Astrocyte of the spinal cord (primary cell): ENCODE measurements around the gene IQCE.

Source experiments
- DNase-seq: peaks from one replicate; pipeline ENCODE4 v3.0.0; 2011; ENCODE audit warnings: low read depth, low spot score
- H3K4me3 ChIP-seq: 2 replicates; pipeline ENCODE4 v1.5.1; 2011; ENCODE audit warnings: low read depth, mild to moderate bottlenecking, low read length, moderate library complexity
- in situ Hi-C: cut with HindIII; loops from 2 replicates; pipeline ENCODE4 v1.10.0; 2017; ENCODE audit warnings: low sequenced_read_pairs
- TF ChIP-seq, protein P1 (sequence below): IDR thresholded peaks from 2 replicates; pipeline ENCODE4 v1.5.1; 2012; ENCODE audit warnings: low read depth, mild to moderate bottlenecking, low read length, inconsistent platforms

Gene IQCE

DNA sequence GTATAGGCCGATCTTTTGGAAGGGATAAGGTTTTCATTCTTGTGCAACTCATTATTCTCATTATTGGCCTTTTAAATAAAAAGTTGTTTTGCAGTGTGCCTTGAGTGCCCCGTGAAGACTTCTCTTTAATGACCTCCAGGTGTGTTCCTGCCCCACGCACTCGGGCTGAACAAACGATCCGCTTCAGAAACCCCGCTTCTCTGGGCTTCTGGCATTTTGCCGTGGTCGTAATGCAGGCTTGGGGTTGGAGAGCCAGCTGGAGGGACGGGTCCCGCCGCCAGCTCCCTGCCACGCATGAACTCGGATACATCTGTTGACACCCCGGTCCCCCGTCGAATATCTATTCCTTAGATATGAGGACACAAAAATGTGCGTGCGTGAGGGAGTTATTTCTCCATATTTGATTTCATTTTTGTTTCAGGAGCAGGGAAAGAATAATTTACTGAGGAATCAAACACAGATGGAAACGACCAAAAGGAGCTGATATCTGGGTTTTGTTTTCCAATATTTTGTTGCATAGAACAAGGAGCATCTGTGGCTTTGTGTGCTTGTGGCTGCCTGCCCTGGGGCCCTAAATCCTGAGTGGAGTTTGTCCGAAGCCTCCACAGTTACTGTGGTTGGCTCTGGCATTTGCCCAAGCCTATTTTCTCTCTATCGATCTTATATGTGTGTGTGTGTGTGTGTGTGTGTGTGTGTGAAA is 56.0 kb downstream of the IQCE start:
- H3K4me3 ChIP-seq = no peak overlapping the region
- in situ Hi-C loops = no loop called here
- DNase-seq = no peak

DNA sequence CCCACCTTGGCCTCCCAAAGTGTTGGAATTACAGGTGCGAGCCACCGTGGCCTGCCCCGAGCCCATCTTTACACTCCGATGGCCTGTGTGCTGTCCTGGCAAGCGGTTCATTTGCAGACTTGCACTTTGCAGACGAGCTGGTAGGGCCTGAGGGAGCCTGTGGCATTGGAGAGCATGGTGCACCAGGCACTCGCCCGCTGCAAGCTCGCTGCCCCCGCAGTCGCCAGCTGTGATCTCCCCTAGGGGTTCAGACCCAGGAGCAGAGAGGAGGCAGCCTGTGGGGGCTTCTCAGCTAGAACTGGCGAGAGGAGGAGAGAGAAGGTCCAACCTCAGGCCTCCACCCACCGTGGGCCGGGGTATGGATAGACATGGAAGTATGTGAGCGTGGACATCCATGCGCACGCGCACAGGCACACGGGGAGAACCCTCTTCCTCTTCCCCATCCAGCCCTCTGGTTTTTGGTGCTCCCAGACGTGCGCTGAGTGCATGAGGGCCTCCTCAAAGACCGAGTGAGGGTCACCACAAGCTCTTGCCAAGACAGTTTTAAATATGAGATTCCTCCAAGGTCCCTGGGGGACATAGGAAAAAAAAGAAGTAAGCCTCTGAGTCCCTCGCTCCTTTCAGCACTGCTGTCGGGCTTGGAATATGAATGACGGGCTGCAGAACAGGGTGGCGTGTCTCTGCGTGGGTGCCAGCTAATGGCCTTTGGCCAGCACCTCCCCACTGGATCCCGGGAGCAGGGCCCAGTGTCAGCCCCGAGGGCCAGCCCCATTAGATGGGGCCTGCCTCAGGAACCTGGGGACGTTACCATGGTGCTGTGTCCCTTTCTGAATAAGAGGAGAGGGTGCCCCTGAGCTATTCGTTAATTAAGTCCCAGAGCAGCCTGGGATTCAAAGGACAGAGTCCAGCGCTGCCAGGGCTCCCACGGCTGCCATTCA is 57.9 kb downstream of the IQCE start:
- TF ChIP-seq, protein P1, sequence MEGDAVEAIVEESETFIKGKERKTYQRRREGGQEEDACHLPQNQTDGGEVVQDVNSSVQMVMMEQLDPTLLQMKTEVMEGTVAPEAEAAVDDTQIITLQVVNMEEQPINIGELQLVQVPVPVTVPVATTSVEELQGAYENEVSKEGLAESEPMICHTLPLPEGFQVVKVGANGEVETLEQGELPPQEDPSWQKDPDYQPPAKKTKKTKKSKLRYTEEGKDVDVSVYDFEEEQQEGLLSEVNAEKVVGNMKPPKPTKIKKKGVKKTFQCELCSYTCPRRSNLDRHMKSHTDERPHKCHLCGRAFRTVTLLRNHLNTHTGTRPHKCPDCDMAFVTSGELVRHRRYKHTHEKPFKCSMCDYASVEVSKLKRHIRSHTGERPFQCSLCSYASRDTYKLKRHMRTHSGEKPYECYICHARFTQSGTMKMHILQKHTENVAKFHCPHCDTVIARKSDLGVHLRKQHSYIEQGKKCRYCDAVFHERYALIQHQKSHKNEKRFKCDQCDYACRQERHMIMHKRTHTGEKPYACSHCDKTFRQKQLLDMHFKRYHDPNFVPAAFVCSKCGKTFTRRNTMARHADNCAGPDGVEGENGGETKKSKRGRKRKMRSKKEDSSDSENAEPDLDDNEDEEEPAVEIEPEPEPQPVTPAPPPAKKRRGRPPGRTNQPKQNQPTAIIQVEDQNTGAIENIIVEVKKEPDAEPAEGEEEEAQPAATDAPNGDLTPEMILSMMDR = no peak
- DNase-seq = no peak
- H3K4me3 ChIP-seq = no peak overlapping the region
- in situ Hi-C loops = no loop called here

More for the DNA sequence above, 56.0 kb downstream of the IQCE start:
- TF ChIP-seq, protein P1 = no peak

DNA sequence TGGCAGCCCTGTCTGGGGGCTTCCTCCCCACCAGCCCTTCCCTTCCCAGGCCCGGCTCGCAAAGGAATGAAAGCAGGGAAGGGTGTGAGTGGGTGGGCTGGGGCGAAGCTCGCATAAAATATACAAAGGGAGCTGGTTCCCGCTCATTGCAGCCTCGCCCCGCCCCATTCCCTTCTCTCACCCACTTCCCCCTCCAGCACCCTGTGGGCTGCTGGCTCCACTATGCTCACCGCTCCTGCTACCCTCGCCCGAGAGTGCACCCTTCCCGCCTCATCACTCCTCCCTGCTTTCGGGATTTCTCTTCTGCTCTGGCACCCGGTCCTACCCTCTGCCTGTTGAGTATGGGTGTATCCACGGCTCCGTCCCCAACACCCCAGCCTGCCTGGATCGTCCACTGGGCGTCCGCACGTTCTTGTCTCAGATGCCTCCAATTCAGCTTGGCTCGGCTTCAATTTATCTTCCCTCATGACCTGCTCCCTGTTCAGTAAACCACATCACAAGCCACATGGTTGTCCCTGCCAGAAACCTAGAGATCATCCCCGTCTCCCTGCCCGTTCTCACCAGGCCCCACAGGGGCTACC is 58.6 kb downstream of the IQCE start:
- TF ChIP-seq, protein P1 = no peak
- H3K4me3 ChIP-seq = no peak overlapping the region
- in situ Hi-C loops = no loop called here
- no peak for DNase-seq

DNA sequence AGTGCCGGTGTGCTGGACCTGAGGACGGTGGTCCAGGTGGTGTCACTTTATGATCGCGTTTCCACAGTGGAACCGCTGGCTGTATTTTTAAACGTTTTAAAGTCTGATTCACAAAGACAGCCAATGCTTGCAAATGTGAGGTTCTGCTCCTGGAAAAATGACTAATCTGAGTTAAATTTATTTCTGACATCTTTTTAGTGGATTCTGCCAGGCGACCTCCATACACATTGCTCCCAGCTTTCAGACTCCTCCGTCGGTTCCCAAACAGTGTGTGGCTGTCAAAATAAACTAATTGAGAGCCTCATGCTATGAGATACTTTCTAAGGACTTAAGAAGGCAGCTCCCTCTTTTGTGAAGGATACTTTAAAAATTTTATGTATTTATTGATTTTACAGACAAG is 60.3 kb downstream of the IQCE start:
- in situ Hi-C loops = no loop called here

DNA sequence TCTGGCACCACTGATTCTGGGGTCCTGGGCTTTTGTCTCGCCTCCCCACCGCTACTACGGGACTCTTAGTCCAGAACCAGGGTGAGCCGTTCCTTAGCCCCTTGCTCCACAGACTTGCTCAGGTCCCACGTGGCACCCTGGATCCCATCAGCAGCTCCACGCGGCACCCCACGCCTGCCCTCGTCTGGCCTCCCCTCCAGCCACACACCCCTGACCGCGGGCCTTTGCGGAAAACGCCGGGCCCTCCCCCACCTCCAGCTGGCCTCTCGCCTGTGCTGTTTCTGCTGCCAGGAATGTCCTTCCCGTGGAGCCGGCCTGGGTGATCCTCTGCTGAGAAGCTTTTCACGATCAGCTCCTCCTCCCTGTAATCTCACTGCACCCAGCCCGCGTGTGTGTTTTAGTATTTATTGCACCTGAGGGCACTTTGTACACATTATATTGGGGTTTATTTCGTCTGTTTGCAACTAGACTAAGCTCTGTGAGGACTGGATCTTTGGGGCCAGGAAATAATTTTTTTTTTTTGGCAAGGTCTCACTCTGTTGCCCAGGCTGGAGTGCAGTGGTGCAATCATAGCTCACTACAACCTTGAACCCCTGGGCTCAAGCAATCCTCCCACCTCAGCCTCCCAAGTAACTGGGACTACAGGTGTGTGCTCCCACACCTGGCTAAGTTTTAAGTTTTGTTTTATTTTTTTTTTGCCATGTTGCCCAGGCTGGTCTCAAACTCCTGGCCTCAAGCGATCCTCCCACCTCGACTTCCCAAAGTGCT is 62.5 kb downstream of the IQCE start:
- TF ChIP-seq, protein P1 = no peak
- peak; percentile 65 for DNase-seq
- in situ Hi-C loops = no loop called here
- no peak overlapping the region for H3K4me3 ChIP-seq

More for the DNA sequence above, 60.3 kb downstream of the IQCE start:
- peak; percentile 81 for DNase-seq
- TF ChIP-seq, protein P1 = no peak
- no peak overlapping the region for H3K4me3 ChIP-seq
